GM21381 (cell line): ENCODE data around the gene RET.
"Not testable (repeated sequence)": the region's sequence is repeated elsewhere in the genome, so short reads cannot be mapped to it uniquely, and the experiment has no call there.

Source experiments
- ATAC-seq: cut with Tn5 transposase; IDR thresholded peaks from one replicate; pipeline ENCODE4 v1.9.1; 2021; ENCODE audit warnings: mild to moderate bottlenecking, moderate library complexity; ENCODE audit not compliant: unreplicated experiment

The RET gene

GRCh38 chr10:43131906-43132305 lies 55.0 kb downstream of the RET start:
- ATAC-seq = no peak

- no peak for ATAC-seq
Observed at GRCh38 chr10:43132867-43133787, 56.3 kb downstream of the RET start.

- no peak for ATAC-seq
Observed at GRCh38 chr10:43134126-43134905, 57.4 kb downstream of the RET start.

GRCh38 chr10:43135064-43135463 lies 58.2 kb downstream of the RET start:
- ATAC-seq = no peak

GRCh38 chr10:43135656-43136055 lies 58.8 kb downstream of the RET start:
- ATAC-seq = no peak

GRCh38 chr10:43136432-43136831 lies 59.6 kb downstream of the RET start:
- ATAC-seq = no peak

GRCh38 chr10:43136995-43137716 lies 60.3 kb downstream of the RET start:
- ATAC-seq = no peak

GRCh38 chr10:43137717-43138020 lies 60.8 kb downstream of the RET start:
- peak; percentile 25 for ATAC-seq

GRCh38 chr10:43138021-43138756 lies 61.3 kb downstream of the RET start, which contains the start of gene CSGALNACT2:
Gene CSGALNACT2, plus strand, starts transcription at chr10:43138445. Its CDS starts 16,705 bp downstream, at chr10:43155150.
- peak; percentile 70 for ATAC-seq

- ATAC-seq = peak; percentile 29
Observed at GRCh38 chr10:43138757-43139241, 61.9 kb downstream of the RET start.

GRCh38 chr10:43141421-43141820 lies 64.6 kb downstream of the RET start:
- ATAC-seq = no peak

- no peak for ATAC-seq
Observed at GRCh38 chr10:43145311-43145710, 68.4 kb downstream of the RET start.

- not testable (repeated sequence) for ATAC-seq
Observed at GRCh38 chr10:43145936-43146335, 69.1 kb downstream of the RET start.

GRCh38 chr10:43151371-43151770 lies 74.5 kb downstream of the RET start:
- ATAC-seq = no peak

GRCh38 chr10:43153901-43154300 lies 77.0 kb downstream of the RET start:
- no peak for ATAC-seq

- ATAC-seq = no peak
Observed at GRCh38 chr10:43155221-43155620, 78.4 kb downstream of the RET start.

GRCh38 chr10:43155741-43156140 lies 78.9 kb downstream of the RET start:
- ATAC-seq = no peak

GRCh38 chr10:43156590-43157341 lies 79.9 kb downstream of the RET start:
- ATAC-seq = no peak

- ATAC-seq = no peak
Observed at GRCh38 chr10:43158636-43159035, 81.8 kb downstream of the RET start.
